Stimulated activated CD4-positive, alpha-beta T cell treated with anti-CD3 and anti-CD28 coated beads, Interleukin-2, amount 100 ng/mL, for 4 hours (primary cell): ENCODE results near the gene RAN.
"Not testable (repeated sequence)": the region's sequence is repeated elsewhere in the genome, so short reads cannot be mapped to it uniquely, and the experiment has no call there.

Experiments
- DNase-seq: peaks from one replicate; pipeline ENCODE4 v3.0.0-alpha.2; 2020; ENCODE audit warnings: low read depth

Gene RAN

GRCh38 chr12:130878193-130879185 lies 6.6 kb downstream of the RAN start:
- DNase-seq: no peak

- no peak for DNase-seq
These were observed 7.4 kb downstream of the RAN start for GRCh38 chr12:130879212-130879686.

- DNase-seq: no peak
These were observed 8.0 kb downstream of the RAN start for GRCh38 chr12:130879781-130880389.

GRCh38 chr12:130880411-130880885 lies 8.6 kb downstream of the RAN start:
- DNase-seq: no peak

- DNase-seq: no peak
These were observed 9.2 kb downstream of the RAN start for GRCh38 chr12:130881046-130881445.

- DNase-seq: no peak
These were observed 9.7 kb downstream of the RAN start for GRCh38 chr12:130881548-130881947.

GRCh38 chr12:130887190-130887589 lies 15.3 kb downstream of the RAN start:
- not testable (repeated sequence) for DNase-seq

GRCh38 chr12:130904064-130904463 lies 32.2 kb downstream of the RAN start:
- DNase-seq: no peak

GRCh38 chr12:130904936-130905455 lies 33.1 kb downstream of the RAN start:
- not testable (repeated sequence) for DNase-seq

- DNase-seq: no peak
These were observed 37.2 kb downstream of the RAN start for GRCh38 chr12:130909111-130909510.

GRCh38 chr12:130911193-130911592 lies 39.3 kb downstream of the RAN start:
- no peak for DNase-seq

- DNase-seq: no peak
These were observed 40.1 kb downstream of the RAN start for GRCh38 chr12:130911933-130912332.

- DNase-seq: no peak
These were observed 44.5 kb downstream of the RAN start for GRCh38 chr12:130916241-130916911.

- DNase-seq: no peak
These were observed 45.7 kb downstream of the RAN start for GRCh38 chr12:130917607-130918006.

- no peak for DNase-seq
These were observed 47.2 kb downstream of the RAN start for GRCh38 chr12:130919086-130919485.

GRCh38 chr12:130920119-130920703 lies 48.3 kb downstream of the RAN start:
- DNase-seq: no peak

- no peak for DNase-seq
These were observed 49.0 kb downstream of the RAN start for GRCh38 chr12:130920723-130921381.

GRCh38 chr12:130922511-130922953 lies 50.7 kb downstream of the RAN start:
- DNase-seq: no peak

- DNase-seq: no peak
These were observed 53.2 kb downstream of the RAN start for GRCh38 chr12:130924966-130925665.

- no peak for DNase-seq
These were observed 53.8 kb downstream of the RAN start for GRCh38 chr12:130925666-130926015.
